GM12891 (cell line): ENCODE results near the gene C1orf159.

ENCODE experiments used
- PAX5 ChIP-seq: IDR thresholded peaks from 2 replicates; pipeline ENCODE4 v1.6.1; 2011; ENCODE audit warnings: low read length, moderate library complexity, mild to moderate bottlenecking; ENCODE audit not compliant: insufficient read depth, severe bottlenecking
- POLR2A ChIP-seq: IDR thresholded peaks from 2 replicates; pipeline ENCODE4 v1.6.1; 2011; ENCODE audit warnings: low read depth, low read length, control low read depth
- POLR2AphosphoS5 ChIP-seq: IDR thresholded peaks from 2 replicates; pipeline ENCODE4 v1.6.1; 2011; ENCODE audit warnings: low read depth, low read length, control low read depth
- POU2F2 ChIP-seq: IDR thresholded peaks from 2 replicates; pipeline ENCODE4 v1.6.1; 2011; ENCODE audit warnings: low read depth, mild to moderate bottlenecking, control low read depth, low read length, moderate library complexity
- SPI1 ChIP-seq: IDR thresholded peaks from 2 replicates; pipeline ENCODE4 v1.6.1; 2011; ENCODE audit warnings: low read depth, low read length, control low read depth
- TAF1 ChIP-seq: IDR thresholded peaks from 2 replicates; pipeline ENCODE4 v1.6.1; 2011; ENCODE audit warnings: low read depth, low read length, control low read depth

DNA sequence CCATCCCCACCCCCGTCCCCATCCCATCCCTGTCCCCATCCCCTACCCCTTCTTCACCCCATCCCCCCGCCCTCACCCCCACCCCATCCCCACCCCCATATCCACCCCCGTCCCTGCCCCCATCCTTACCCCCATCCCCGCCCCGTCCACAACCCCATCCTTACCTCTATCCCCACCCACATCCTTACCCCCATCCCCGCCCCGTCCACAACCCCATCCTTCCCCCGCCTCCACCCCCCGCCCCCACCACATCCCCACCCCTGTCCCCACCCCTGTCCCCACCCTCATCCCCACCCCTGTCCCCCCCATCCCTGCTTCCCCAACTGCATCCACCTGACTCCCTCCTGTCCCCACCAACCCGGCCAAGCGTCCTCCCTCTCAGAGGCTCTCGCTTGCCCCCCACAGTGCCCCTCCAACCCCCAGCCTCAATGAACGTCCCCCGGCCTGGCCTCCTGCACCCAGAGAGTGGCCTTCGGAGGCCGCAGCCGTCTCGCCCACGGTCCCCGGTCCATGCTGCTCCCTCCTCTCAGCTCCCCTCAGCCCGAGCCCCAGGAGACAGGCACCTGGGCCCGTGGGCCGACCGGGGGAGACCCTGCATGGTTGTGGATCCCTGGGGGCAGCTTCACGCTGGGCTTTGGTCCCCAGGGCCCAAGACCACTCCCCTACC lies 25.5 kb upstream of the C1orf159 start:
- TF ChIP-seq POLR2A (no peak), POLR2AphosphoS5 (no peak), TAF1 (no peak), POU2F2 (no peak), SPI1 (no peak), PAX5 (no peak)
